Fibroblast of villous mesenchyme (primary cell): Measurements from ENCODE around the gene GAGE2A. TPM values are rescaled to one million over a fixed set of nuclear protein-coding genes. Genes with fewer than 3 reads are reported as not detected.

ENCODE experiments used
- DNase-seq: peaks from one replicate; pipeline ENCODE4 v3.0.0-alpha.2; 2010; ENCODE audit warnings: low read depth
- H3K4me3 ChIP-seq: 2 replicates; pipeline ENCODE4 v1.5.1; 2011; ENCODE audit warnings: low read depth, mild to moderate bottlenecking, low read length
- total RNA-seq: library from RNA; depleted of rRNA; stranded (reverse); fragments of >200 nt; gene quantifications from 2 replicates; pipeline ENCODE4 v1.2.3, GENCODE V29; 2012
- TF ChIP-seq, protein P1 (sequence below): IDR thresholded peaks from 2 replicates; pipeline ENCODE4 v1.5.1; 2012; ENCODE audit warnings: low read depth, mild to moderate bottlenecking, low read length; ENCODE audit not compliant: insufficient read depth

GAGE2A gene
- total RNA-seq, 1 donor, result not detected

DNA sequence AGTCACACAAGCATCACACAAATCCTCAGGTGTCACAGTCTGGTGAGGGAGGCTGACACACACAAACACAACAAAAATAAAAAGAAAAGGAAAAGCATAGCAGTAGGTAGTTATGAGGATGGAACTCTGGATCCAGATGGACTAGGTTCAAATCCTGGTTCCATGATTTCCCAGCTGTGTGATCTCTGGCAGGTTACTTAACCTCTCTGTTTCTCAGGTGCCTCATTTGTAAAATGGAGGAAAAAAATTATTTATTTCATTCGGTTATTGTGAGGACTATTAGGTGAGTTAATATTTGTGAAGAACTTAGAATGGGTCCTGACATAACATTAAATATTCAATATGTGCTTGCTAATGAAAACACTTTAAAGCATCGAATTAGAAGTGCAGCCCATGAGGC, 29.3 kb downstream of the GAGE2A start:
- DNase-seq, result no peak
- no peak overlapping the region for H3K4me3 ChIP-seq
- TF ChIP-seq, protein P1, sequence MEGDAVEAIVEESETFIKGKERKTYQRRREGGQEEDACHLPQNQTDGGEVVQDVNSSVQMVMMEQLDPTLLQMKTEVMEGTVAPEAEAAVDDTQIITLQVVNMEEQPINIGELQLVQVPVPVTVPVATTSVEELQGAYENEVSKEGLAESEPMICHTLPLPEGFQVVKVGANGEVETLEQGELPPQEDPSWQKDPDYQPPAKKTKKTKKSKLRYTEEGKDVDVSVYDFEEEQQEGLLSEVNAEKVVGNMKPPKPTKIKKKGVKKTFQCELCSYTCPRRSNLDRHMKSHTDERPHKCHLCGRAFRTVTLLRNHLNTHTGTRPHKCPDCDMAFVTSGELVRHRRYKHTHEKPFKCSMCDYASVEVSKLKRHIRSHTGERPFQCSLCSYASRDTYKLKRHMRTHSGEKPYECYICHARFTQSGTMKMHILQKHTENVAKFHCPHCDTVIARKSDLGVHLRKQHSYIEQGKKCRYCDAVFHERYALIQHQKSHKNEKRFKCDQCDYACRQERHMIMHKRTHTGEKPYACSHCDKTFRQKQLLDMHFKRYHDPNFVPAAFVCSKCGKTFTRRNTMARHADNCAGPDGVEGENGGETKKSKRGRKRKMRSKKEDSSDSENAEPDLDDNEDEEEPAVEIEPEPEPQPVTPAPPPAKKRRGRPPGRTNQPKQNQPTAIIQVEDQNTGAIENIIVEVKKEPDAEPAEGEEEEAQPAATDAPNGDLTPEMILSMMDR, result no peak

DNA sequence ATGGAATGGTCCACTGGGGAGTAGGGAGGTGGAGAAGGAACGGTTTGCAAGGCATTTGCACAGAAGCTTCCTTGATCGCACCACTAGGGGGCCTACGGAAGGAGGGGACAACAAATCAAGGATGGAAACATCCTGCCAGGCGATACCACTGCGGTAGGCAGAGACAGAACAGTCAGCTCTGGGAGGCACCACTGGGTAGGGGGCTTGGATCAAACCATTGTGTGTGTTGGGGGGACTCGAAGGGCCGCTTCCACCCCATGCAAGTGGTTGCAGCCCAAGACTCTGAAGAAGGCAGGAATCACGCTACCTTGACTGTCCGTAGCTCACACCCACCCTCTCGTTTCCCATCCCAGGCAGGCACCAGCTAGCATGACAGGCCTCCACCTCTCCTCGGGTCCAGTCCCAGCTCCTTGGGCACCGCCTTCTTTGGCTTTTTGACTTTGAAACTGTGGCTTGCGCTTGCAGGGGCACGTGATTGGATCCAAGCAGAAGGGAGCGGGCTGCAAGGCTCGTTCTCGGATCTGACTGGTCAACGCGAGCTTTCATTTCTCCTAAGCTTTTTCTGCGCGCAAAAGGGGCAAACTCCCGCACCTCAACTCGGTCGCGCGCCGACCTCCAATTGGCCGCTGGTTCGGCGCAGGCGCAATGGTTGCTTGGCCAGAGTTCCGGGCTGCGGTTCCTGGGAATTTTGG, 37.9 kb downstream of the GAGE2A start:
- DNase-seq, result no peak
- TF ChIP-seq, protein P1, result no peak
- no peak overlapping the region for H3K4me3 ChIP-seq

DNA sequence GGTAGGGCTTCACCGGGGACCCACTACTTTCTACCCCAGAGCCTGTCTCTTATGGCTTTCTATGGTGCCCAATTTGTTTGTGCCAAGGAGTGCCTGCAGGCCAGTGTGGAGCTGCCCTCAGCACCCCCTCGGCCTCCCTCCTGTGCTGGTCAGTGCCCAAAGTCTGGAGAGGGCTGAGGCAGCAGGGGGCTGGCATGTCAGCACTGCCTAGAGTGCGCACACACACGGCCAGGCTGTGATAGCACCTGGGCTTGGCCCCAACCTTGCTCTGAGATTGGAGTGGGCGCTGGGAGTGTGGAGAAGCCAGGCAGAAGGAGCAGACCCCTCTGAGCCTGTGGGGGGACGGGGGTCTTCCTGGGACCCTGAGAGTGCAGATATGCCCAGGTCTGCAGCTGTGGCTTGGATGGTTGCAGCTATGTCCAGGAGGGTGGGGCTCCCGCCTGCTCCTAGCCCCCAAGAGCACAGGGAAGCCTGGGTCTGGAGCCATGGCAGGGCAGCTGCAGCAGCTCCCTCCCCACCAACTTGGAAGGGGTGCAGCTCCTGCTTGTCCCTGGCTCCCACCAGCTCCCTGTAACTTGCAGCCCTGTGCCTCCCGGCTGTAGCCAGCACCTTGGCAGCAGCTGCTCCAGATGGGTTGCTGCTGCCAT, 55.8 kb downstream of the GAGE2A start:
- DNase-seq, result no peak
- TF ChIP-seq, protein P1, result no peak

More for the DNA sequence above, 55.8 kb downstream of the GAGE2A start:
- no peak overlapping the region for H3K4me3 ChIP-seq

Other genes with a start within 250 kb of the GAGE2A start
- gene GAGE12C, start 57.3 kb upstream of the GAGE2A start, total RNA-seq, result not detected in 2 replicates
- not detected in 2 replicates for gene GAGE12D, start 47.8 kb upstream of the GAGE2A start, total RNA-seq
- gene GAGE12E, start 38.2 kb upstream of the GAGE2A start, total RNA-seq, result not detected in 2 replicates
- not detected in 2 replicates for gene GAGE12F, start 28.7 kb upstream of the GAGE2A start, total RNA-seq
- not detected in 2 replicates for gene GAGE12G, start 19.1 kb upstream of the GAGE2A start, total RNA-seq
- gene GAGE12H, start 9.5 kb upstream of the GAGE2A start, total RNA-seq, result not detected in 2 replicates
- gene GAGE1, start 9.5 kb downstream of the GAGE2A start, total RNA-seq, result not detected in 2 replicates
- gene PAGE1, start 106.5 kb downstream of the GAGE2A start, total RNA-seq, result not detected in 2 replicates
- not detected in 2 replicates for gene PAGE4, start 239.8 kb downstream of the GAGE2A start, total RNA-seq